Liver (tissue), 3 donors: Measurements from ENCODE around the gene IFT52.

Experiments used
- CTCF ChIP-seq: fragments of 150-350 bp; IDR thresholded peaks from 2 replicates; pipeline ENCODE4 v1.5.1; 2017; ENCODE audit warnings: improper control_type of control experiment, low read depth, low read length; ENCODE audit not compliant: missing input control
- FOXA1 ChIP-seq: IDR thresholded peaks from 2 replicates; pipeline ENCODE4 v1.6.1; 2016; ENCODE audit warnings: antibody characterized with exemption
- GABPA ChIP-seq, 2 donors: IDR thresholded peaks in 1 of 2; conservative IDR thresholded peaks in 1 of 2; 2 replicates each; pipeline ENCODE4 v1.6.1; 2016; ENCODE audit warnings: antibody characterized with exemption in 2 of 2, mild to moderate bottlenecking in 1 of 2, moderate library complexity in 1 of 2
- HNF4G ChIP-seq: IDR thresholded peaks from 2 replicates; pipeline ENCODE4 v1.6.1; 2016; ENCODE audit warnings: antibody characterized with exemption
- JUND ChIP-seq, 2 donors: IDR thresholded peaks; 2 replicates each; pipeline ENCODE4 v1.6.1; 2016; ENCODE audit warnings: antibody characterized with exemption in 2 of 2
- MAX ChIP-seq: IDR thresholded peaks from 2 replicates; pipeline ENCODE4 v1.6.1; 2016; ENCODE audit warnings: antibody characterized with exemption
- RAD21 ChIP-seq, 2 donors: IDR thresholded peaks; 2 replicates each; pipeline ENCODE4 v1.6.1; 2016; ENCODE audit warnings: antibody characterized with exemption in 2 of 2, mild to moderate bottlenecking in 2 of 2
- REST ChIP-seq: IDR thresholded peaks from 2 replicates; pipeline ENCODE4 v1.6.1; 2016; ENCODE audit warnings: antibody characterized with exemption, mild to moderate bottlenecking
- SP1 ChIP-seq: IDR thresholded peaks from 2 replicates; pipeline ENCODE4 v1.6.1; 2018; ENCODE audit warnings: antibody characterized with exemption, mild to moderate bottlenecking
- TAF1 ChIP-seq: conservative IDR thresholded peaks from 2 replicates; pipeline ENCODE4 v1.6.1; 2016; ENCODE audit warnings: antibody characterized with exemption, mild to moderate bottlenecking
- YY1 ChIP-seq: IDR thresholded peaks from 2 replicates; pipeline ENCODE4 v1.6.1; 2016; ENCODE audit warnings: antibody characterized with exemption, mild to moderate bottlenecking
- TF ChIP-seq, protein P1 (sequence below): IDR thresholded peaks from 2 replicates; pipeline ENCODE4 v1.6.1; 2016; ENCODE audit warnings: antibody characterized with exemption
- TF ChIP-seq, protein P2 (sequence below): IDR thresholded peaks from 2 replicates; pipeline ENCODE4 v1.6.1; 2016; ENCODE audit warnings: antibody characterized with exemption
- donor health status: healthy.
- donor health status: healthy.

GRCh38 chr20:43681991-43682410 lies 91.3 kb downstream of the IFT52 start:
- TF ChIP-seq CTCF (no peak), REST (no peak), YY1 (no peak), SP1 (no peak), TAF1 (no peak), FOXA1 (no peak), MAX (no peak), RAD21 (IDR thresholded peaks at IDR 0.05) (no peak), HNF4G (no peak), JUND (IDR thresholded peaks at IDR 0.05) (no peak), GABPA (IDR thresholded peaks at IDR 0.05 in 1 of 2, conservative IDR thresholded peaks at IDR 0.05 in 1 of 2) (no peak)
- TF ChIP-seq, protein P1, sequence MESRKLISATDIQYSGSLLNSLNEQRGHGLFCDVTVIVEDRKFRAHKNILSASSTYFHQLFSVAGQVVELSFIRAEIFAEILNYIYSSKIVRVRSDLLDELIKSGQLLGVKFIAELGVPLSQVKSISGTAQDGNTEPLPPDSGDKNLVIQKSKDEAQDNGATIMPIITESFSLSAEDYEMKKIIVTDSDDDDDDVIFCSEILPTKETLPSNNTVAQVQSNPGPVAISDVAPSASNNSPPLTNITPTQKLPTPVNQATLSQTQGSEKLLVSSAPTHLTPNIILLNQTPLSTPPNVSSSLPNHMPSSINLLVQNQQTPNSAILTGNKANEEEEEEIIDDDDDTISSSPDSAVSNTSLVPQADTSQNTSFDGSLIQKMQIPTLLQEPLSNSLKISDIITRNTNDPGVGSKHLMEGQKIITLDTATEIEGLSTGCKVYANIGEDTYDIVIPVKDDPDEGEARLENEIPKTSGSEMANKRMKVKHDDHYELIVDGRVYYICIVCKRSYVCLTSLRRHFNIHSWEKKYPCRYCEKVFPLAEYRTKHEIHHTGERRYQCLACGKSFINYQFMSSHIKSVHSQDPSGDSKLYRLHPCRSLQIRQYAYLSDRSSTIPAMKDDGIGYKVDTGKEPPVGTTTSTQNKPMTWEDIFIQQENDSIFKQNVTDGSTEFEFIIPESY, result no peak
- TF ChIP-seq, protein P2, sequence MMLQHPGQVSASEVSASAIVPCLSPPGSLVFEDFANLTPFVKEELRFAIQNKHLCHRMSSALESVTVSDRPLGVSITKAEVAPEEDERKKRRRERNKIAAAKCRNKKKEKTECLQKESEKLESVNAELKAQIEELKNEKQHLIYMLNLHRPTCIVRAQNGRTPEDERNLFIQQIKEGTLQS, result no peak
